HPDE6-E6E7 (cell line): ENCODE results near the gene B4GALT7.

Experiments
- DNase-seq: peaks from one replicate; pipeline ENCODE4 v3.0.0; 2011; ENCODE audit warnings: missing footprints; ENCODE audit errors: extremely low spot score

The B4GALT7 gene

DNA sequence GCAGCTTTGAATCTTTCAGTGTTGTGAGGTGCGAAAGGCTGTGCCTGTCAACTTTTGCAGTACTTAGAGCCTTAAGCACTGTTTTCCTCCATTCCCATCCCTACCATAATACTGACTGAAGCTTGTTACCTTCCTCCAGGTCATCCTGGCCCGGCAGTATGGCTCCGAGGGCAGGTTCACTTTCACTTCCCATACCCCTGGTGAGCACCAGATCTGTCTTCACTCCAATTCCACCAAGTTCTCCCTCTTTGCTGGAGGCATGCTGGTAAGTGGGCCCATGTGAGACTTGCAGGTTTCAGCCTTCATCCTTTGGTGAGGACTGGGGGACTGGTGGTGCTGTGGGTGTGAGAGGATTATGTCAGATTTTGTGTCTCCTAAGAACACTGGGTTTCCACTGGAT lies 6.4 kb upstream of the B4GALT7 start:
- no peak for DNase-seq

DNA sequence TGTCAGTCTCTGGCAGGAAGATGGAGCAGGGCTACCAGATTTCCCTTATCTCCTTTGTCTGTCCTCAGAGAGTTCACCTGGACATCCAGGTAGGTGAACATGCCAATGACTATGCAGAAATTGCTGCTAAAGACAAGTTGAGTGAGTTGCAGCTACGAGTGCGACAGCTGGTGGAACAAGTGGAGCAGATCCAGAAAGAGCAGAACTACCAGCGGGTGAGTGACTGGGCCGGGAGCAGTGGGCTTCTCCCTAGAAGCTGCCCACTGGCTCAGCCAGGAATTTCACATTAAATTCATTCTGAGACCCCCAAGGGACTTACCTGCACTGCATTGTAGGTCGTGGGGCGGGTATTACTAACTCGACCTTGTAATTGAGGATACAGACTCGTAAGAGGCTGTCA lies 5.9 kb upstream of the B4GALT7 start:
- DNase-seq: no peak

GRCh38 chr5:177595026-177595585 lies 4.8 kb upstream of the B4GALT7 start:
- no peak for DNase-seq

GRCh38 chr5:177595991-177596774 lies 3.7 kb upstream of the B4GALT7 start:
- DNase-seq: no peak

GRCh38 chr5:177596775-177597238 lies 3.1 kb upstream of the B4GALT7 start:
- no peak for DNase-seq

DNA sequence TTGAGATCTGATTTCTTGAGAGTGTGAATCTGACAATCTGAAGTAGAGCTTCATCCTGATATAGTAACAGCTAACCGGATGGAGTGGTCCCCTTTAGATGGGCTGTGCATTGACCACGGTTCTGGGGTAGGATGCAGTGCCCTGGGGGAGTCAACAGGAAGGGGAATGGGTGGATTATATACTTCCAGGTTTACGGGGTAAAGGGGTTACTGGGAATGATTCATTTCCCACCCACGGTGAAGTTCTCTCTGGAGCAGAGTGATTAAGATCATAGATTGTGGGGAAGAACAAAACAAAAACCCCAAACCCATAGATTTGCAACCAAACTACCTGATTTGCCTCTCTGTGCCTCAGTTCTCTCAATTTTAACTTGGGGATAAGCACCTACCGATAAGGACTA lies 1.5 kb upstream of the B4GALT7 start:
- DNase-seq: no peak

DNA sequence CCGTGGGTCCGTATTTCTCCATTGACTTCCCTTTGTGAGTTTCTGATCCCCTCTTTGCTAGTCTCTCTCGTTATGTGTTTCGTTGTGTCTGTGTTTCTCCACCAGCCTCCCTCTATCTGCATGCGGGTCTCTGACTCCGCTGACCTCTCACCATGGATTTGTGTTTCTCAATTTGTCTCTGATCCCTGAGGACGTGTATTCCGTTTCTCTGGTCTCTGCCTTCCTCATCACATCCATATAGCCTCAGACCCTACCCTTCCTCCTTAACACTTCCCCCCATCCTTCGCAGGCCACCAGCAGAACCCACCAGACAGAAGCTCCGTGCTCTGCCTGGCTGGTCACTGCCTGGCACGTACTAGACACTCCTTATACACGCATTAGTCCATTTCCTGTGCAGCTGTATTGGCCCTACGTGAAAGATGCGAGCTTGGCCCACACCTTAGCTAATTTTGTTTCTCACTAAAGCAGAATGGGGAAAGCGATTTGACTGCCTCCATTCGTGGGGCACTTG lies 631 bp downstream of the B4GALT7 start:
- DNase-seq: no peak

- DNase-seq: no peak
Measured at GRCh38 chr5:177601126-177601525, 1.2 kb downstream of the B4GALT7 start.

DNA sequence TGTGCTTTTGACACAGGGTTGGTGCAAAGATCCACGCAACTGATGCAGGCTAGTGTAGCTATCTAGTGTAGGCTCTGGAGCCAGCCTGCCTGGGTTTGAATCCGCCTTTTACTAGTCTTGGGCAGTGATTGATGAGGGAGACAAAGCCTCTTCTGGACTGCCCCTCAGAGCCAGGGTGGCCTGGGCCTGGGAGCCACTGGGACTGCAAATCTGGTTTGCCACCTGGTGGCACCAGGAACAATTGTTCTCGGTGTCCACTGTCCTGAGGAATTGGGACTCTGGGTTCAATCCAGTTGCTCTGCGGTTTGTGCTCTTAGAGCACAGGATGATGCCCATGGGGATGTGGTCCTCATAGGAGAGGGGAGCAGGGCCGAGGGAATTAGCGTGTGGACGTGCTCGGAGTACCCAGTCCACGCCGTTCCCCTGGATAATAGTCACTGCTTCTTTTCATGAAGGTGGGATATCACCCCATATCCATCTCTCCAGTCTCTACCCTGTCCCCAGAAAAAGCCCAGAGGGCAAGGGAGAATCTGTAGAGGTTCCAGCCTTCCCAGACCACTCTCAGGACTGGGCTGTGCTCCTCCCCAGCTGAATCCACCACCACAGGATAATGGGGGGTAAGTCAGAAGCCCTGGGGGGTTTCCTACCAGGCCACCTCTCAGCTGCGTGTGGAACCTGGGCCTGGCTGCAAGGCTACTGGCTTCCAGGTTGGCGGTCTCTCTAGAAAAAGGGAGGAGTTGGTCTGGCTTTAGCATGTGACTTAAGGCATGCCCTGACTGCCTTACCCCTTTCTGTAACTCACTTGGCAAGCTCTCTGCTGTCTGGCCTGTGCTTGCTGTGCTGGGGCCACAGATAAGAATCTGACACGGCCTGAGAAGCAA lies 1.9 kb downstream of the B4GALT7 start:
- DNase-seq: no peak

- no peak for DNase-seq
Measured at GRCh38 chr5:177602458-177602830, 2.5 kb downstream of the B4GALT7 start.

GRCh38 chr5:177603631-177604030 lies 3.7 kb downstream of the B4GALT7 start:
- DNase-seq: no peak

DNA sequence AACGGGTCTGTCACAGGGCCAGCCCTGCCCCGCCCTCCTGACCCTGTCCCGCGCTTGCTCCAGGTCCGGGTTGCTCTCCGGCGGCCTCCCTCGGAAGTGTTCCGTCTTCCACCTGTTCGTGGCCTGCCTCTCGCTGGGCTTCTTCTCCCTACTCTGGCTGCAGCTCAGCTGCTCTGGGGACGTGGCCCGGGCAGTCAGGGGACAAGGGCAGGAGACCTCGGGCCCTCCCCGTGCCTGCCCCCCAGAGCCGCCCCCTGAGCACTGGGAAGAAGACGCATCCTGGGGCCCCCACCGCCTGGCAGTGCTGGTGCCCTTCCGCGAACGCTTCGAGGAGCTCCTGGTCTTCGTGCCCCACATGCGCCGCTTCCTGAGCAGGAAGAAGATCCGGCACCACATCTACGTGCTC lies 4.2 kb downstream of the B4GALT7 start:
- DNase-seq: no peak

DNA sequence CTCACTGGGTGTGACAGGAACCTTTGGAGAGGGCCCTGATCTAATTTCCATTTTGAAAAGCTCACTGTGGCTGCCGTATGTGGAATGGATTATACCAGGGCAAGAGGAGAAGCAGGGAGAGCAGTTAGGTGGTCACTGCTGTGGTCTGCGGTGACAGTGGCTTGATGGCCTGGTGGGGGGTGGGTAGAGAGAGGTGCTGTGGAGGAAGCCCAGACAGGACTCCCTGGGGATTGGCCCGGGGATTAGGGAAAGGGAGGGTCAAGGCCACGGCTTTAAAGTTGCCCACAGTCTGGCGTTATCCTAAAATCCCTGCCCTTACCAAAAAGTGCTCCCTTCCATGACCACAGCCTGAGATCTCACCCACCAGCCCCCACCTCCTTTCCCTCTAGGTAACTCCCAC lies 4.7 kb downstream of the B4GALT7 start:
- DNase-seq: no peak

DNA sequence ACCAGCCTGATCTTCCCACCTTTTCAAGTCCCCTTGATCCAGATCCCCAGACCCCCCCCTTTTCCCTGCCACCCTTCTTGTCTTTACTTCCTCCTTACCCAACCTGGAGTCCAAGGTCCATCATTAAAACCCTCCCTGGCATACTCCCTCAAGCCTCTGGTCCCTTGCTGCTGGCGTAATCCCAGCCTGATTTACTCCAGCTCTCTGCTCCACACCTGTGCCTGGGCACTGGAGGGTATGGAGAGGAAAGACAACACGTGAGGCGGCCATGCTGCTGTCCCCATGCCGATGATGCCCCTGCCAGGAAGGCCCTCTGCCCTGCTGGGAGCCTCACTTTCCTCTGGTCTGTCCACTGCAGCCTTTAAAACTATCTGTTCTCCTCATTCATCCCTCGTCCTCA lies 5.1 kb downstream of the B4GALT7 start:
- no peak for DNase-seq

DNA sequence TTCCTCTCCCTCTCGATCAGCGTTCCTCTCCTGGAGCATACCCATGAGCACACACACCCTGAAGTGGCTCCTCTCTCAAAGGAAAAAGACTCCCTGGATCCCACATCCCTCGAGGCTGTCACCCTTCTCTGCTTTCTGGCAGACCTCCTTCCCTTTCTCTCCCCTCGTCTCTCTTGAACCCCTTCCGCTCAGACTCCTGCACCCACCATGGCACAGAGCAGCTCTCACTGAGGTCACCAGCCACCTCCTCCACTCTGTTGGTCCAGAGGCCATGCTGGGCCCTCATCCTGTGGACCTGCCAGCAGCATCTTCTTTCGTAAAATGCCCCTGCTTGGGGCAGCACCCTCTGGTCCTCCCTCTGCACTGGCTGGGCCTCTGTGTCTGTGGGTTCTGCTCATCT lies 5.7 kb downstream of the B4GALT7 start:
- no peak for DNase-seq

GRCh38 chr5:177606071-177607051 lies 6.4 kb downstream of the B4GALT7 start:
- DNase-seq: no peak

- no peak for DNase-seq
Measured at GRCh38 chr5:177607115-177607451, 7.2 kb downstream of the B4GALT7 start.

- peak; percentile 92 for DNase-seq
Measured at GRCh38 chr5:177607452-177608192, 7.7 kb downstream of the B4GALT7 start.

- no peak for DNase-seq
Measured at GRCh38 chr5:177608243-177609075, 8.5 kb downstream of the B4GALT7 start.
